ENCODE data around the gene USH2A.

- TF ChIP-seq CTCF (IDR thresholded peaks at IDR 0.05), result no peak
- no peak for TF ChIP-seq POLR2A (IDR thresholded peaks at IDR 0.05; ENCODE audit: low read depth)
- TF ChIP-seq EP300 (IDR thresholded peaks at IDR 0.05), result no peak
- no peak for TF ChIP-seq POLR2AphosphoS5 (IDR thresholded peaks at IDR 0.05)
These were observed 38.2 kb upstream of the USH2A start for GRCh38 chr1:216461466-216461865.
